GM19324 (cell line): ENCODE results near the gene ARMC5.

Source experiments
- ATAC-seq: cut with Tn5 transposase; IDR thresholded peaks from one replicate; pipeline ENCODE4 v1.9.1; 2021; ENCODE audit warnings: mild to moderate bottlenecking, moderate library complexity; ENCODE audit not compliant: unreplicated experiment, low FRiP score

ARMC5 gene

GRCh38 chr16:31461201-31461920 lies 2.1 kb downstream of the ARMC5 start:
- ATAC-seq: no peak

- no peak for ATAC-seq
Measured at GRCh38 chr16:31461921-31462804, 2.9 kb downstream of the ARMC5 start.

GRCh38 chr16:31464348-31464769 lies 5.1 kb downstream of the ARMC5 start:
- ATAC-seq: no peak

GRCh38 chr16:31464781-31465260 lies 5.5 kb downstream of the ARMC5 start:
- no peak for ATAC-seq

GRCh38 chr16:31465788-31466370 lies 6.6 kb downstream of the ARMC5 start:
- ATAC-seq: no peak

GRCh38 chr16:31466381-31466841 lies 7.1 kb downstream of the ARMC5 start:
- no peak for ATAC-seq

- no peak for ATAC-seq
Measured at GRCh38 chr16:31467151-31467773, 8.0 kb downstream of the ARMC5 start.

- no peak for ATAC-seq
Measured at GRCh38 chr16:31467858-31468257, 8.6 kb downstream of the ARMC5 start.

- ATAC-seq: no peak
Measured at GRCh38 chr16:31470615-31471014, 11.3 kb downstream of the ARMC5 start.

- no peak for ATAC-seq
Measured at GRCh38 chr16:31471241-31471874, 12.1 kb downstream of the ARMC5 start.

- ATAC-seq: no peak
Measured at GRCh38 chr16:31471875-31472708, 12.8 kb downstream of the ARMC5 start, which contains the start of gene TGFB1I1. Gene TGFB1I1 (plus strand): TSS chr16:31472152. CDS start chr16:31472189, 37 bp downstream.

GRCh38 chr16:31472709-31473203 lies 13.5 kb downstream of the ARMC5 start:
- no peak for ATAC-seq

- no peak for ATAC-seq
Measured at GRCh38 chr16:31473264-31473984, 14.1 kb downstream of the ARMC5 start.

GRCh38 chr16:31474173-31474714 lies 14.9 kb downstream of the ARMC5 start:
- no peak for ATAC-seq

GRCh38 chr16:31474773-31475738 lies 15.8 kb downstream of the ARMC5 start:
- ATAC-seq: no peak

- no peak for ATAC-seq
Measured at GRCh38 chr16:31475946-31476302, 16.6 kb downstream of the ARMC5 start.
